SK-N-SH (cell line): Measurements from ENCODE around the gene MAU2.
A peak's percentile ranks its signal among the peaks of the same experiment; 100 is the strongest.

Source experiments
- EP300 ChIP-seq, 2 experiments: IDR thresholded peaks; 2 replicates each; pipeline versions ENCODE4 v1.4.0 to v1.6.1; 2012; ENCODE audit warnings: borderline replicate concordance in 1 of 2, low read depth in 1 of 2, low read length in 1 of 2
- EZH2phosphoT487 ChIP-seq: fragments of 200-600 bp; sonication (generic); IDR thresholded peaks from 2 replicates; pipeline ENCODE4 v1.6.1; 2017; ENCODE audit warnings: low read depth, mixed run types, mild to moderate bottlenecking, antibody characterized with exemption, moderate library complexity, borderline replicate concordance
- FOXJ3 ChIP-seq: sonication (generic); formaldehyde crosslinking; IDR thresholded peaks from 2 replicates; pipeline ENCODE4 v1.5.1; 2020; ENCODE audit warnings: mild to moderate bottlenecking, missing genetic modification reagents
- FOXM1 ChIP-seq: IDR thresholded peaks from 2 replicates; pipeline ENCODE4 v1.4.0; 2012; ENCODE audit warnings: low read depth, mild to moderate bottlenecking
- GATA2 ChIP-seq: sonication (generic); formaldehyde crosslinking; IDR thresholded peaks from 2 replicates; pipeline ENCODE4 v1.5.0; 2020; ENCODE audit warnings: mild to moderate bottlenecking, missing genetic modification reagents
- MEF2A ChIP-seq: IDR thresholded peaks from 2 replicates; pipeline ENCODE4 v1.4.0; 2012; ENCODE audit warnings: low read depth, borderline replicate concordance
- POLR2AphosphoS5 ChIP-seq: IDR thresholded peaks from 2 replicates; pipeline ENCODE4 v1.6.1; 2012; ENCODE audit warnings: low read depth, low read length
- RXRA ChIP-seq: IDR thresholded peaks from 2 replicates; pipeline ENCODE4 v1.4.0; 2012; ENCODE audit warnings: low read depth, mild to moderate bottlenecking, borderline replicate concordance
- SMC3 ChIP-seq: IDR thresholded peaks from 2 replicates; pipeline ENCODE4 v1.6.1; 2012; ENCODE audit warnings: low read depth, low read length, improper control_type of control experiment
- TAF1 ChIP-seq: IDR thresholded peaks from 2 replicates; pipeline ENCODE4 v1.6.1; 2012; ENCODE audit warnings: low read depth, mild to moderate bottlenecking, low read length, moderate library complexity, borderline replicate concordance
- YY1 ChIP-seq: IDR thresholded peaks from 2 replicates; pipeline ENCODE4 v1.4.0; 2012; ENCODE audit warnings: low read depth, mild to moderate bottlenecking
- TF ChIP-seq, protein P1 (sequence below): fragments of 200-600 bp; sonication (generic); IDR thresholded peaks from 2 replicates; pipeline ENCODE4 v1.6.1; 2017; ENCODE audit warnings: antibody characterized with exemption, mild to moderate bottlenecking, moderate library complexity
- TF ChIP-seq, protein P2 (sequence below): IDR thresholded peaks from 2 replicates; pipeline ENCODE4 v1.4.0; 2012; ENCODE audit warnings: low read depth
- TF ChIP-seq, protein P3 (sequence below): IDR thresholded peaks from 2 replicates; pipeline ENCODE4; 2012

DNA sequence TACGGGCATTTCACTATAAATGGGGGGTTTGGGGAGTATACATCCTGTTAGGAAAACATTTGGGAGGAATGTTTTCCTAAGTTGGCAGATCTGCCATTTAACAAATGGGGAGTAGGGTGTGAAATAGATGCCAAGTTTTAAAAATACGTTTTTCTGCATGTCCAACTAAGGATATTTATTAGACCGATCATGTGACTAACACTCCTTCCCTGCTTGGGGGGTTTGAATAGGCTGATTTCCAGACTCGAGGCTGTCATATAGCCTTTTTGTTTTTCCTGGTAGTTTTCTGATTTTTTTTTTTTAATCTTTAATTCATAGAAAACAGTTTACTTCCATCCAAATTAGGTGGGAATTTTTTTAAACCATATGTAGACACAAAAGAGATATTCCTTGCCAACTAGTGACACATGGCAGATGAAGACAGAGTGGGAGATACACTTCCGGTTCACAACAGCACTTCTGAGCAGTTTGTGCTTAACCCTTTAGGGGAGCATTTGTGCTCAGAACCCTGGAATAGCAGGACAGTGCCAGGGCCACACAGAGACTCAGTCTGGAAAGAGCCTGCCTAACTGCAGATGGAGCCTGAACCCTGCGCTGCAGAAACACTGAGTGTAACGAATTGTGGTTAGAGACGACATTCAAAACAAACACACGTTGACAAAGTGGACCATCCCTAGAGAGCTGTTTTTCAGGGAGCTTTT is 79.3 kb downstream of the MAU2 start:
- TF ChIP-seq MEF2A (no peak), RXRA (no peak), SMC3 (peak; percentile 21; the same call in 1 of the 2 replicates), GATA2 (CRISPR knock-in tag) (no peak), EP300 (IDR thresholded peaks at IDR 0.05; ENCODE audit: borderline replicate concordance in 1 of 2, low read depth in 1 of 2, low read length in 1 of 2) (no peak), FOXM1 (no peak), YY1 (no peak), FOXJ3 (CRISPR knock-in tag) (no peak), TAF1 (no peak), EZH2phosphoT487 (no peak), POLR2AphosphoS5 (no peak)
- TF ChIP-seq, protein P1, sequence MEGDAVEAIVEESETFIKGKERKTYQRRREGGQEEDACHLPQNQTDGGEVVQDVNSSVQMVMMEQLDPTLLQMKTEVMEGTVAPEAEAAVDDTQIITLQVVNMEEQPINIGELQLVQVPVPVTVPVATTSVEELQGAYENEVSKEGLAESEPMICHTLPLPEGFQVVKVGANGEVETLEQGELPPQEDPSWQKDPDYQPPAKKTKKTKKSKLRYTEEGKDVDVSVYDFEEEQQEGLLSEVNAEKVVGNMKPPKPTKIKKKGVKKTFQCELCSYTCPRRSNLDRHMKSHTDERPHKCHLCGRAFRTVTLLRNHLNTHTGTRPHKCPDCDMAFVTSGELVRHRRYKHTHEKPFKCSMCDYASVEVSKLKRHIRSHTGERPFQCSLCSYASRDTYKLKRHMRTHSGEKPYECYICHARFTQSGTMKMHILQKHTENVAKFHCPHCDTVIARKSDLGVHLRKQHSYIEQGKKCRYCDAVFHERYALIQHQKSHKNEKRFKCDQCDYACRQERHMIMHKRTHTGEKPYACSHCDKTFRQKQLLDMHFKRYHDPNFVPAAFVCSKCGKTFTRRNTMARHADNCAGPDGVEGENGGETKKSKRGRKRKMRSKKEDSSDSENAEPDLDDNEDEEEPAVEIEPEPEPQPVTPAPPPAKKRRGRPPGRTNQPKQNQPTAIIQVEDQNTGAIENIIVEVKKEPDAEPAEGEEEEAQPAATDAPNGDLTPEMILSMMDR, result no peak
- TF ChIP-seq, protein P2, sequence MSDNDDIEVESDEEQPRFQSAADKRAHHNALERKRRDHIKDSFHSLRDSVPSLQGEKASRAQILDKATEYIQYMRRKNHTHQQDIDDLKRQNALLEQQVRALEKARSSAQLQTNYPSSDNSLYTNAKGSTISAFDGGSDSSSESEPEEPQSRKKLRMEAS, result peak; percentile 66
- TF ChIP-seq, protein P3, sequence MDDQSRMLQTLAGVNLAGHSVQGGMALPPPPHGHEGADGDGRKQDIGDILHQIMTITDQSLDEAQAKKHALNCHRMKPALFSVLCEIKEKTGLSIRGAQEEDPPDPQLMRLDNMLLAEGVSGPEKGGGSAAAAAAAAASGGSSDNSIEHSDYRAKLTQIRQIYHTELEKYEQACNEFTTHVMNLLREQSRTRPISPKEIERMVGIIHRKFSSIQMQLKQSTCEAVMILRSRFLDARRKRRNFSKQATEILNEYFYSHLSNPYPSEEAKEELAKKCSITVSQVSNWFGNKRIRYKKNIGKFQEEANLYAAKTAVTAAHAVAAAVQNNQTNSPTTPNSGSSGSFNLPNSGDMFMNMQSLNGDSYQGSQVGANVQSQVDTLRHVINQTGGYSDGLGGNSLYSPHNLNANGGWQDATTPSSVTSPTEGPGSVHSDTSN, result peak; percentile 36; the same call in 1 of the 2 replicates
